Calu3 (cell line): ENCODE measurements around the gene POLR1E. TPM values are rescaled to one million over a fixed set of nuclear protein-coding genes. Genes with fewer than 3 reads are reported as not detected.

Experiments
- BruUV-seq: library from RNA; stranded (reverse); fragments of 400-500 nt; replicated peaks from 2 replicates; lab custom pipeline; 2021; lab: Mats Ljungman, UMichigan
- CTCF ChIA-PET: fragments of 300-600 bp; sonication (Branson Sonifier 250); formaldehyde crosslinking; loops from one replicate; lab custom pipeline; 2022; ENCODE audit warnings: antibody characterized with exemption; lab: Charles Lee
- DNase-seq: peaks from one replicate; pipeline ENCODE4 v3.0.0; 2022
- H3K27ac Mint-ChIP-seq: one replicate; pipeline ENCODE4 v1.8.0; 2022; ENCODE audit warnings: mixed read lengths; ENCODE audit not compliant: unreplicated experiment
- H3K27me3 Mint-ChIP-seq: one replicate; pipeline ENCODE4 v1.8.0; 2022; ENCODE audit warnings: mixed read lengths; ENCODE audit not compliant: unreplicated experiment
- H3K36me3 Mint-ChIP-seq: one replicate; pipeline ENCODE4 v1.8.0; 2022; ENCODE audit warnings: mild to moderate bottlenecking, moderate library complexity, mixed read lengths; ENCODE audit not compliant: insufficient read depth, unreplicated experiment
- H3K4me1 Mint-ChIP-seq: one replicate; pipeline ENCODE4 v1.8.0; 2022; ENCODE audit warnings: mild to moderate bottlenecking, low read depth, mixed read lengths; ENCODE audit not compliant: unreplicated experiment
- H3K4me3 Mint-ChIP-seq: one replicate; pipeline ENCODE4 v1.8.0; 2022; ENCODE audit warnings: mild to moderate bottlenecking, low read depth, moderate library complexity, mixed read lengths; ENCODE audit not compliant: unreplicated experiment
- H3K9me3 Mint-ChIP-seq: one replicate; pipeline ENCODE4 v1.8.0; 2022; ENCODE audit warnings: low read depth, mixed read lengths; ENCODE audit not compliant: unreplicated experiment
- CTCF ChIP-seq: fragments of 200-600 bp; IDR thresholded peaks from one replicate; pipeline ENCODE4 v1.8.0; 2022; ENCODE audit warnings: antibody characterized with exemption; ENCODE audit not compliant: unreplicated experiment
- intact Hi-C: fragments of 100-400 bp; cut with micrococcal nuclease; formaldehyde crosslinking; loops from one replicate; pipeline ENCODE4 v1.10.0; 2022; ENCODE audit not compliant: unreplicated experiment
- total RNA-seq: library from RNA; stranded (reverse); gene quantifications from 2 replicates; pipeline ENCODE4 v1.2.3, GENCODE V29; 2022

Gene POLR1E
- total RNA-seq, 1 experiment from 2014 or later = 12.5 TPM

- Mint-ChIP-seq H3K27ac (no peak overlapping the region), H3K36me3 (no peaks in the 10 kb centered on the region), H3K27me3 (no peaks in the 10 kb centered on the region), H3K4me1 (peaks cover 9% of the 10 kb centered on the region), H3K4me3 (no peak overlapping the region), H3K9me3 (no peaks in the 10 kb centered on the region)
- DNase-seq = no peak
- CTCF ChIA-PET = no interaction called here
- no TSS peak for BruUV-seq
- intact Hi-C loops = no loop called here
- TF ChIP-seq CTCF = no peak
Observed at GRCh38 chr9:37453827-37454226, 31.9 kb upstream of the POLR1E start.

- CTCF ChIA-PET = no interaction called here
- no peak for TF ChIP-seq CTCF
- no TSS peak for BruUV-seq
- no peaks in the 10 kb centered on the region for H3K36me3 Mint-ChIP-seq
- intact Hi-C loops = no loop called here
- no peak overlapping the region for H3K4me3 Mint-ChIP-seq
- peaks cover 9% of the 10 kb centered on the region for H3K4me1 Mint-ChIP-seq
- H3K9me3 Mint-ChIP-seq = no peaks in the 10 kb centered on the region
- DNase-seq = no peak
- H3K27ac Mint-ChIP-seq = no peak overlapping the region
- no peaks in the 10 kb centered on the region for H3K27me3 Mint-ChIP-seq
Observed at GRCh38 chr9:37454238-37454637, 31.5 kb upstream of the POLR1E start.

- Mint-ChIP-seq H3K36me3 (no peaks in the 10 kb centered on the region), H3K4me1 (peaks cover 9% of the 10 kb centered on the region), H3K4me3 (no peak overlapping the region), H3K27me3 (no peaks in the 10 kb centered on the region), H3K27ac (no peak overlapping the region), H3K9me3 (no peaks in the 10 kb centered on the region)
- BruUV-seq = no TSS peak
- no peak for DNase-seq
- no peak for TF ChIP-seq CTCF
- CTCF ChIA-PET = interaction anchor here (0.7 kb wide), 1 partner anchor 360 kb away, joined by 3 read pairs; no protein-coding TSS in a partner anchor
- intact Hi-C loops = no loop called here
Observed at GRCh38 chr9:37455884-37456647, 29.7 kb upstream of the POLR1E start.

- Mint-ChIP-seq H3K27me3 (no peaks in the 10 kb centered on the region), H3K36me3 (no peaks in the 10 kb centered on the region), H3K4me3 (no peak overlapping the region), H3K4me1 (peaks cover 9% of the 10 kb centered on the region), H3K27ac (no peak overlapping the region), H3K9me3 (no peaks in the 10 kb centered on the region)
- intact Hi-C loops = no loop called here
- no TSS peak for BruUV-seq
- DNase-seq = no peak
- TF ChIP-seq CTCF = no peak
- CTCF ChIA-PET = no interaction called here
Observed at GRCh38 chr9:37456817-37457216, 28.9 kb upstream of the POLR1E start.
